PC-9 (cell line): ENCODE results near the gene SNAPC4. TPM values are rescaled to one million over a fixed set of nuclear protein-coding genes. Genes with fewer than 3 reads are reported as not detected.

Experiments
- BruUV-seq: library from RNA; stranded (reverse); fragments of 400-500 nt; replicated peaks from 2 replicates; lab custom pipeline; 2021; lab: Mats Ljungman, UMichigan
- CTCF ChIA-PET: fragments of 300-600 bp; sonication (Branson Sonifier 250); formaldehyde crosslinking; loops from one replicate; lab custom pipeline; 2022; ENCODE audit warnings: antibody characterized with exemption; lab: Charles Lee
- POLR2A ChIA-PET: fragments of 300-600 bp; sonication (Branson Sonifier 250); formaldehyde crosslinking; loops from one replicate; lab custom pipeline; 2022; ENCODE audit warnings: antibody characterized with exemption; ENCODE audit not compliant: unreplicated experiment; lab: Charles Lee
- DNase-seq, 2 experiments: peaks; one replicate each; pipeline versions ENCODE4 v3.0.0 to v3.0.0-alpha.2; 2015 to 2022; ENCODE audit warnings: mixed read lengths in 1 of 2
- H2AFZ ChIP-seq: fragments of 200-600 bp; sonication (generic); 2 replicates; pipeline ENCODE4 v1.8.1; 2017; ENCODE audit warnings: antibody characterized with exemption
- H3F3A ChIP-seq: fragments of 200-600 bp; sonication (generic); 2 replicates; pipeline ENCODE4 v1.8.1; 2017; ENCODE audit warnings: antibody characterized with exemption, mild to moderate bottlenecking, low read depth; ENCODE audit not compliant: insufficient read depth
- H3K27ac ChIP-seq: fragments of 200-600 bp; sonication (generic); 2 replicates; pipeline ENCODE4 v1.6.1; 2016; ENCODE audit warnings: mixed run types
- H3K27me3 ChIP-seq: fragments of 200-600 bp; sonication (generic); 2 replicates; pipeline ENCODE4 v1.6.1; 2016; ENCODE audit warnings: low read depth, mixed run types; ENCODE audit not compliant: insufficient read depth
- H3K36me3 ChIP-seq: fragments of 200-600 bp; sonication (generic); 2 replicates; pipeline ENCODE4 v1.6.1; 2016; ENCODE audit warnings: low read depth, mixed run types
- H3K4me1 ChIP-seq: fragments of 200-600 bp; sonication (generic); replicated peaks from 2 replicates; pipeline ENCODE4 v1.6.1; 2016; ENCODE audit warnings: mixed run types; ENCODE audit not compliant: insufficient read depth
- H3K4me2 ChIP-seq: fragments of 200-600 bp; sonication (generic); 2 replicates; pipeline ENCODE4 v1.6.1; 2017; ENCODE audit warnings: mixed run types
- H3K4me3 ChIP-seq: fragments of 200-600 bp; sonication (generic); 2 replicates; pipeline ENCODE4 v1.6.1; 2016; ENCODE audit warnings: mixed run types
- H3K79me2 ChIP-seq: fragments of 200-600 bp; sonication (generic); 2 replicates; pipeline ENCODE4 v1.6.1; 2017; ENCODE audit warnings: low read depth, mixed run types
- H3K9me2 ChIP-seq: fragments of 200-600 bp; sonication (generic); 2 replicates; pipeline ENCODE4 v1.8.1; 2017; ENCODE audit warnings: mild to moderate bottlenecking; ENCODE audit not compliant: insufficient read depth
- H3K9me3 ChIP-seq: fragments of 200-600 bp; sonication (generic); 2 replicates; pipeline ENCODE4 v1.8.1; 2016; ENCODE audit warnings: low read depth; ENCODE audit not compliant: insufficient read depth
- H4K20me1 ChIP-seq: fragments of 200-600 bp; sonication (generic); 2 replicates; pipeline ENCODE4 v1.8.1; 2017; ENCODE audit not compliant: insufficient read depth
- CTCF ChIP-seq: fragments of 200-600 bp; sonication (generic); conservative IDR thresholded peaks from 2 replicates; pipeline ENCODE4 v1.6.1; 2017; ENCODE audit warnings: mixed run types, antibody characterized with exemption, mild to moderate bottlenecking, moderate library complexity
- EZH2 ChIP-seq: fragments of 200-600 bp; sonication (generic); IDR thresholded peaks from 2 replicates; pipeline ENCODE4 v1.8.0; 2017; ENCODE audit warnings: antibody characterized with exemption, low read depth
- intact Hi-C: fragments of 100-400 bp; cut with micrococcal nuclease; formaldehyde crosslinking; loops from one replicate; pipeline ENCODE4 v1.10.0; 2022; ENCODE audit not compliant: unreplicated experiment
- total RNA-seq: library from RNA; stranded (reverse); gene quantifications from 2 replicates; pipeline ENCODE4 v1.2.3, GENCODE V29; 2021

The SNAPC4 gene
- total RNA-seq, 1 experiment from 2014 or later, result 14.4 TPM

GRCh38 chr9:136392538-136393449 is 7.2 kb downstream of the SNAPC4 start:
- peaks cover 13% of the 10 kb centered on the region; the same call in 1 of the 2 replicates for H3K36me3 ChIP-seq
- H3K9me2 ChIP-seq, result no peaks in the 10 kb centered on the region
- H3F3A ChIP-seq, result no peaks in the 10 kb centered on the region
- intact Hi-C loops, result no loop called here
- CTCF ChIA-PET, result no interaction called here
- no peak overlapping the region for H3K4me3 ChIP-seq
- H3K79me2 ChIP-seq, result peaks cover 2% of the 10 kb centered on the region; the same call in 1 of the 2 replicates
- POLR2A ChIA-PET, result interaction anchor here (0.6 kb wide), 1 partner anchor 30 kb away, joined by 6 read pairs; no protein-coding TSS in a partner anchor
- H3K9me3 ChIP-seq, result no peaks in the 10 kb centered on the region
- H3K27me3 ChIP-seq, result no peaks in the 10 kb centered on the region
- H3K27ac ChIP-seq, result no peak overlapping the region
- no peaks in the 10 kb centered on the region for H4K20me1 ChIP-seq
- H3K4me1 ChIP-seq, result no peaks in the 10 kb centered on the region
- H3K4me2 ChIP-seq, result no peak overlapping the region
- H2AFZ ChIP-seq, result no peak overlapping the region
- TF ChIP-seq EZH2 (no peak), CTCF (no peak)
- no peak for DNase-seq
- BruUV-seq, result no TSS peak

- Histone ChIP-seq H3K79me2 (no peaks in the 10 kb centered on the region), H3K27me3 (no peaks in the 10 kb centered on the region), H3K9me2 (no peaks in the 10 kb centered on the region), H4K20me1 (no peaks in the 10 kb centered on the region), H3K36me3 (peaks cover 13% of the 10 kb centered on the region; the same call in 1 of the 2 replicates), H2AFZ (no peak overlapping the region), H3K4me1 (no peaks in the 10 kb centered on the region), H3K4me3 (no peak overlapping the region), H3K27ac (no peak overlapping the region), H3K4me2 (no peak overlapping the region), H3K9me3 (no peaks in the 10 kb centered on the region), H3F3A (no peaks in the 10 kb centered on the region)
- ChIA-PET POLR2A (interaction anchor here (0.6 kb wide), 1 partner anchor 29 kb away, joined by 6 read pairs; no protein-coding TSS in a partner anchor), CTCF (no interaction called here)
- TF ChIP-seq CTCF (no peak), EZH2 (no peak)
- DNase-seq, result no peak
- intact Hi-C loops, result no loop called here
- no TSS peak for BruUV-seq
These were observed 8.0 kb downstream of the SNAPC4 start for GRCh38 chr9:136391737-136392537.

GRCh38 chr9:136389396-136389795 is 10.6 kb downstream of the SNAPC4 start:
- H3K79me2 ChIP-seq, result no peaks in the 10 kb centered on the region
- no peak for DNase-seq
- peaks cover 9% of the 10 kb centered on the region; the same call in 1 of the 2 replicates for H3K36me3 ChIP-seq
- TF ChIP-seq EZH2 (no peak), CTCF (no peak)
- intact Hi-C loops, result no loop called here
- no peaks in the 10 kb centered on the region for H3K9me3 ChIP-seq
- H2AFZ ChIP-seq, result no peak overlapping the region
- no peaks in the 10 kb centered on the region for H3K9me2 ChIP-seq
- CTCF ChIA-PET, result no interaction called here
- H3K4me2 ChIP-seq, result no peak overlapping the region
- H4K20me1 ChIP-seq, result no peaks in the 10 kb centered on the region; the same call in 1 of the 2 replicates
- H3K27me3 ChIP-seq, result no peaks in the 10 kb centered on the region
- H3F3A ChIP-seq, result no peaks in the 10 kb centered on the region
- no peak overlapping the region for H3K4me3 ChIP-seq
- H3K4me1 ChIP-seq, result no peaks in the 10 kb centered on the region
- no TSS peak for BruUV-seq
- POLR2A ChIA-PET, result no interaction called here
- no peak overlapping the region for H3K27ac ChIP-seq
